GM12891 (cell line): ENCODE data around the gene HCFC2.

Experiments
- POLR2A ChIP-seq: IDR thresholded peaks from 2 replicates; pipeline ENCODE4 v1.6.1; 2011; ENCODE audit warnings: low read depth, low read length, control low read depth
- POLR2AphosphoS5 ChIP-seq: IDR thresholded peaks from 2 replicates; pipeline ENCODE4 v1.6.1; 2011; ENCODE audit warnings: low read depth, low read length, control low read depth

DNA sequence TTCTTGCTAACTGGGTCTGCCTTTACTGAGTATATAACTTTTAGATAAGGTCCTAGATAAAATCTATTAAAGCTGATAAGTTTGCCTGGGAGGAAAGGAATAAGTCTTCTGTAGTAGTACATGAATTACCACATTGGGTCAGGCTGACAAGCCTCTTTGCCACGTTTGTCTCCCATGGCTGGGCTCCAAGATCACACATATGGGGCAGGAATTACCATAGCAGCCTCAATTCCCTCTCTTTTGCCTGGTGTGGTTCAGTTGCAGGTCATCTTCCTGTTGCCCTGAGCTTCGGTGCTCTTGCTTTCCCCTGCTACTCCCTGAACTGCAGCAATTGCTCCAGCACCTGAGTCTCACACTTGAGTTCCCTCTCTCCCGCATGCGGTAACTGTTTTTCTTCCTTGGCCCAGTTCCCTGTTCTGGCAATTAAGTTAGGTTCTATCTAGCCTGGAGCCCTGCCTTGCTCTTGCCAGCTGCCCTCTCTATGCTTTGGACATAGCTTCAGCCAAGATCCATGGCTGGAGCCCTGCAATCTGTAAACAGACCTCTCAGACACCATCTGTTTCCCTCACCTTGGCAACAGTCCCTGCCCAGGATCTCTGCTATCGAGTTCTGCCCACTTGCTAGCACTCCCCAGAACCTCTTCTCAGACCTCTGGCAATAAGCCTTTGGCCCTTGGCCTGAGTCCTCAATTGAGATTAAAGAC, 8.5 kb upstream of the HCFC2 start:
- TF ChIP-seq POLR2AphosphoS5 (no peak), POLR2A (no peak)
